Neural cell (in vitro differentiated cells): ENCODE results near the gene KLHL21. TPM values are rescaled to one million over a fixed set of nuclear protein-coding genes. Genes with fewer than 3 reads are reported as not detected.

Source experiments
- H2AFZ ChIP-seq: fragments of 200-600, 300-800 bp; sonication (generic), shearing (Covaris generic); 2 replicates; pipeline ENCODE4 v1.6.0; 2014; ENCODE audit warnings: low read depth, mild to moderate bottlenecking, antibody characterized with exemption, low read length, moderate library complexity
- H3F3A ChIP-seq: fragments of 200-600 bp; shearing (Covaris generic); 2 replicates; pipeline ENCODE4 v1.6.1; 2016; ENCODE audit warnings: mild to moderate bottlenecking, moderate library complexity, mixed read lengths, antibody characterized with exemption, low read length; ENCODE audit not compliant: insufficient read depth, poor library complexity, severe bottlenecking
- H3K27ac ChIP-seq: fragments of 200-600, 300-800 bp; sonication (generic), shearing (Covaris generic); 2 replicates; pipeline ENCODE4 v1.5.1; 2014; ENCODE audit warnings: mild to moderate bottlenecking, low read length, moderate library complexity
- H3K27me3 ChIP-seq: fragments of 300-800, 200-600 bp; sonication (generic), shearing (Covaris generic); 2 replicates; pipeline ENCODE4 v1.6.0; 2014; ENCODE audit warnings: mild to moderate bottlenecking, low read depth, low read length, moderate library complexity; ENCODE audit not compliant: insufficient read depth
- H3K36me3 ChIP-seq: fragments of 300-800, 200-600 bp; sonication (generic), shearing (Covaris generic); 2 replicates; pipeline ENCODE4 v1.5.1; 2014; ENCODE audit warnings: mild to moderate bottlenecking, antibody characterized with exemption, low read length, moderate library complexity; ENCODE audit not compliant: insufficient read depth
- H3K4me2 ChIP-seq: fragments of 300-800, 200-600 bp; sonication (generic), shearing (Covaris generic); 2 replicates; pipeline ENCODE4 v1.6.0; 2014; ENCODE audit warnings: mild to moderate bottlenecking, low read length
- H3K4me3 ChIP-seq: fragments of 300-800, 200-600 bp; sonication (generic), shearing (Covaris generic); 2 replicates; pipeline ENCODE4 v1.5.1; 2014; ENCODE audit warnings: mild to moderate bottlenecking, low read length, moderate library complexity
- H3K79me2 ChIP-seq: fragments of 200-600 bp; shearing (Covaris generic); replicated peaks from 2 replicates; pipeline ENCODE4 v1.6.0; 2014; ENCODE audit warnings: mild to moderate bottlenecking, low read length, moderate library complexity; ENCODE audit not compliant: insufficient read depth
- H3K9ac ChIP-seq: fragments of 300-800, 200-600 bp; sonication (generic), shearing (Covaris generic); 2 replicates; pipeline ENCODE4 v1.6.1; 2016; ENCODE audit warnings: mild to moderate bottlenecking, low read length, mixed read lengths
- H3K9me2 ChIP-seq: fragments of 200-600 bp; shearing (Covaris generic); 2 replicates; pipeline ENCODE4 v1.6.1; 2016; ENCODE audit warnings: mild to moderate bottlenecking, low read length, mixed read lengths; ENCODE audit not compliant: insufficient read depth
- H3K9me3 ChIP-seq: fragments of 200-600, 300-800 bp; sonication (generic), shearing (Covaris generic); 2 replicates; pipeline ENCODE4 v1.6.1; 2016; ENCODE audit warnings: mild to moderate bottlenecking, mixed run types, low read length, moderate library complexity, mixed read lengths
- H4K20me1 ChIP-seq: fragments of 200-600 bp; shearing (Covaris generic); 2 replicates; pipeline ENCODE4 v1.6.1; 2016; ENCODE audit warnings: mild to moderate bottlenecking, mixed run types; ENCODE audit not compliant: insufficient read depth
- CTCF ChIP-seq: fragments of 450-650 bp; IDR thresholded peaks from 2 replicates; pipeline ENCODE4 v1.5.1; 2014; ENCODE audit warnings: antibody characterized with exemption, mild to moderate bottlenecking, moderate library complexity; ENCODE audit not compliant: poor library complexity, severe bottlenecking
- EP300 ChIP-seq: fragments of 450-650 bp; conservative IDR thresholded peaks from 2 replicates; pipeline ENCODE4 v1.6.1; 2014; ENCODE audit warnings: antibody characterized with exemption, mild to moderate bottlenecking, moderate library complexity; ENCODE audit not compliant: poor library complexity, severe bottlenecking
- EZH2 ChIP-seq: fragments of 200-600, 300-800 bp; shearing (Covaris generic), sonication (generic); IDR thresholded peaks from 2 replicates; pipeline ENCODE4 v1.6.1; 2014; ENCODE audit warnings: antibody characterized with exemption, low read length, borderline replicate concordance, mild to moderate bottlenecking; ENCODE audit not compliant: insufficient read depth, poor library complexity, severe bottlenecking
- MXI1 ChIP-seq: fragments of 450-650 bp; conservative IDR thresholded peaks from 2 replicates; pipeline ENCODE4 v1.6.1; 2014; ENCODE audit warnings: antibody characterized with exemption, mild to moderate bottlenecking; ENCODE audit not compliant: poor library complexity, severe bottlenecking
- POLR2AphosphoS5 ChIP-seq: IDR thresholded peaks from 2 replicates; pipeline ENCODE4 v1.6.1; 2012
- RAD21 ChIP-seq: fragments of 450-650 bp; conservative IDR thresholded peaks from 2 replicates; pipeline ENCODE4 v1.6.1; 2014; ENCODE audit warnings: antibody characterized with exemption, mild to moderate bottlenecking, moderate library complexity
- REST ChIP-seq: IDR thresholded peaks from 2 replicates; pipeline ENCODE4 v1.6.1; 2012; ENCODE audit warnings: borderline replicate concordance
- SMC3 ChIP-seq: fragments of 450-650 bp; conservative IDR thresholded peaks from 2 replicates; pipeline ENCODE4 v1.6.1; 2014; ENCODE audit warnings: antibody characterized with exemption, mild to moderate bottlenecking, moderate library complexity; ENCODE audit not compliant: poor library complexity
- TAF1 ChIP-seq: IDR thresholded peaks from 2 replicates; pipeline ENCODE4 v1.6.1; 2012; ENCODE audit warnings: low read depth
- polyA plus RNA-seq: library from polyadenylated mRNA; depleted of rRNA; stranded (reverse); fragments of >200 nt; gene quantifications from 2 replicates; pipeline ENCODE4 v1.2.3, GENCODE V29; 2014

Gene KLHL21
- polyA plus RNA-seq, 1 donor from 2014 or later, result 8.4 TPM

GRCh38 chr1:6648556-6648955 lies 45.9 kb upstream of the KLHL21 start:
- Histone ChIP-seq H4K20me1 (no peaks in the 10 kb centered on the region), H3K36me3 (no peaks in the 10 kb centered on the region), H3K9me3 (no peaks in the 10 kb centered on the region), H3K27me3 (no peaks in the 10 kb centered on the region), H3K79me2 (no peaks in the 10 kb centered on the region), H3K4me3 (no peak overlapping the region), H3F3A (no peaks in the 10 kb centered on the region), H3K9me2 (no peaks in the 10 kb centered on the region), H2AFZ (no peak overlapping the region), H3K9ac (no peak overlapping the region), H3K27ac (no peak overlapping the region), H3K4me2 (no peak overlapping the region)
- TF ChIP-seq EZH2, result no peak
- no peak for TF ChIP-seq POLR2AphosphoS5
- TF ChIP-seq CTCF, result no peak
- TF ChIP-seq SMC3, result no peak
- TF ChIP-seq EP300, result no peak
- TF ChIP-seq RAD21, result no peak
- TF ChIP-seq MXI1, result no peak
- TF ChIP-seq REST, result no peak
- no peak for TF ChIP-seq TAF1

GRCh38 chr1:6646499-6647148 lies 44.0 kb upstream of the KLHL21 start:
- Histone ChIP-seq H3F3A (no peaks in the 10 kb centered on the region), H3K9me3 (no peaks in the 10 kb centered on the region), H3K27me3 (no peaks in the 10 kb centered on the region), H3K4me2 (no peak overlapping the region), H4K20me1 (no peaks in the 10 kb centered on the region), H2AFZ (no peak overlapping the region), H3K9ac (no peak overlapping the region), H3K9me2 (no peaks in the 10 kb centered on the region), H3K36me3 (no peaks in the 10 kb centered on the region), H3K4me3 (no peak overlapping the region), H3K27ac (no peak overlapping the region), H3K79me2 (no peaks in the 10 kb centered on the region)
- TF ChIP-seq TAF1 (no peak), RAD21 (peak; percentile 71), MXI1 (no peak), CTCF (peak; percentile 71), EZH2 (no peak), POLR2AphosphoS5 (no peak), EP300 (no peak), SMC3 (peak; percentile 61), REST (no peak)
